AG09309 (cell line): ENCODE results near the gene LRP1B.

Source experiments
- DNase-seq: peaks from one replicate; pipeline ENCODE4 v3.0.0-alpha.2; 2010; ENCODE audit warnings: low read depth
- H3K4me3 ChIP-seq: 2 replicates; pipeline ENCODE4 v1.5.1; 2011; ENCODE audit warnings: mild to moderate bottlenecking, low read depth, low read length, moderate library complexity; ENCODE audit not compliant: control insufficient read depth
- CTCF ChIP-seq: IDR thresholded peaks from 2 replicates; pipeline ENCODE4 v1.5.1; 2011; ENCODE audit warnings: mild to moderate bottlenecking, low read depth, low read length, inconsistent platforms; ENCODE audit not compliant: insufficient read depth, control insufficient read depth; ENCODE audit errors: missing control alignments

Gene LRP1B

DNA sequence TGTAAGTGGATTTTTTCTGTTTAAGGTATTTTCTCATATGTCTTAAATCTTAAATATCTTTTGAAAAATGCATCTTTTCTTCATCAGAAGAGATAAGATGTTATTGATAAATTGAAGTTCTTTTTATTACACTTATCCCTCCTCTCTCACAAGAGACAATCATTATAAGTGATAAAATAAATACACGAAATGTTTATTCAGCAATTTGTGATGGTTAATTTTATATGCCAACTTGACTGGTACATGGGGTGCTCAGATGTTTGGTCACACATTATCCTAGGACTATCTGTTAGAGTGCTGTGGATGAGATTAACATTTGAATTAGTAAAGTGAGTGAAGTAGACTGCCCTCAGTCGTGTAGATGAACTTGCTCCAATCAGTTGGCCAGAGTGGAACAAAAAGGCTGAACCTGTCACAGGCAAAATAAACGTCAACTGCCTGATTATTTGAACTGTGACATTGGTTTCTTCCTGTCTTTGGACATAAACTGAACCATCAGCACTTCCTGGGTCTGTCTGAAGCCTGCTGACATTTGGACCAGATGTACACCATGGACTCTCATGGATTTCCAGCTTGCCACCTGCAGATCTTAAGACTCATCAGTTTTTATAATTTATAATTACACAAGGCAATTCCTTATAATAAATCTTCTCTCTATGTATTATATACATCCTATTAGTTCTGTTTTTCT lies 1126.7 kb downstream of the LRP1B start:
- no peak overlapping the region for H3K4me3 ChIP-seq
- no peak for DNase-seq
- no peak for TF ChIP-seq CTCF

DNA sequence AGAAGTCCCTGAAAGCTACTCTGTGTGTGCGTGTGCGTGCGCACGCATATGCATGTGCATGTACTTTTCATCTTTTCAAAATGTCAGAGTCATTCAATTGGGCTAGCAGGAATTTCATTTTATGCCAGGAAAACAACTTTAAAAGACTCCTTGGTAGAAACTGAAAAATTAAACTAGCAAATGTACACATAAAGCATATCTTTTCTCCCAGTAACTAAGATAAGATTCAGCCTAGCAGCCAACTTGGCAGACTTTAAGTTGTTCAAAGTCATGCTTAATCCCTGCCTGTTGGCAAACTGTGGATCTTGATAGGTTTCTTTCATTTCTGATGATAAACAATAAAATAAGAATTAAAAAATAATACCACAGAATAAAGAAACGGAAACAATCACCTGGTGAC lies 1129.1 kb downstream of the LRP1B start:
- TF ChIP-seq CTCF: no peak
- no peak overlapping the region for H3K4me3 ChIP-seq
- DNase-seq: no peak

DNA sequence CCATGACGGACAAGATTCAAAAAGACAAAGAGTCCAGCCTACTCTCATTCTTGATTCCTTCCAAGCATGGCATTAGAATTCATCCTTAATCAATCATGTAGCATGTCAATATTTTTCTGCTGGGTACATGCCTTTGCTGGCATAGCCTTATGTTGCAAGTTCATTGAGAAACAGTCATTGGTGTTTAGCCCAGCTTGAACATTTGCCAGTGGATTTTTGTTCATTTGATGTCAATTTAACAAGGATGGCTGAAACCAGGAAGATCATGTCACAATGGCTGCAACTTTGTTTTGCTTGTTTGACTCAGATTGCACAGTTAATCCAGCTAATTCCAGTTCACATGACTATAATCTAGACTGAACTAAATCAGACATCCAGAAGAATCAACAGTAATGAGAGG lies 1132.2 kb downstream of the LRP1B start:
- no peak for DNase-seq
- no peak overlapping the region for H3K4me3 ChIP-seq
- TF ChIP-seq CTCF: no peak

GRCh38 chr2:140998017-140998416 lies 1132.8 kb downstream of the LRP1B start:
- no peak overlapping the region for H3K4me3 ChIP-seq
- TF ChIP-seq CTCF: no peak
- DNase-seq: no peak

- TF ChIP-seq CTCF: no peak
- no peak for DNase-seq
- H3K4me3 ChIP-seq: no peak overlapping the region
These were observed 1136.0 kb downstream of the LRP1B start for GRCh38 chr2:140994856-140995255.

DNA sequence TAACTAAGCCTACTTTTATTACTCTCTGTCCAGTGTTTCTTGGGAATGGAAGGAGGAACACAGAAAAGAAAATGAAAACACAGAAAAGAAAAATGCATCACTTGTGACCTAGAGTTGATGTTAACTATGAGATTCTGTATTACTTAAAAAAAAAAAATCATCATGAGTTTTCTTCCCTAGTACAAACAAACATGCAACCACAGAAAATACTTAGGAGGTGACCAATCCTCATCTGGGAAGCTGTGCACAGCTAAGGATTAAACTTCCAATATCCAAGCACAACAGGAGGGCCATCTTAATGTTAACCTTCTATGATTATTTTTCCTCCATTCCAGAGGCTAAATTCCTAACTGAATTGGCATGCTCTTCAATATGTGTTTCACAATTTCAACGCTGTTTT lies 1140.4 kb downstream of the LRP1B start:
- H3K4me3 ChIP-seq: no peak overlapping the region
- TF ChIP-seq CTCF: no peak
- DNase-seq: peak; percentile 46
